AG20443 (cell line): ENCODE results near the gene TSPAN33.
"Not testable (repeated sequence)": the region's sequence is repeated elsewhere in the genome, so short reads cannot be mapped to it uniquely, and the experiment has no call there.

ENCODE experiments used
- DNase-seq: peaks from one replicate; pipeline ENCODE4 v3.0.0; 2012; ENCODE audit warnings: low spot score, mixed read lengths

The TSPAN33 gene

GRCh38 chr7:129209067-129209926 lies 64.8 kb downstream of the TSPAN33 start:
- no peak for DNase-seq

DNA sequence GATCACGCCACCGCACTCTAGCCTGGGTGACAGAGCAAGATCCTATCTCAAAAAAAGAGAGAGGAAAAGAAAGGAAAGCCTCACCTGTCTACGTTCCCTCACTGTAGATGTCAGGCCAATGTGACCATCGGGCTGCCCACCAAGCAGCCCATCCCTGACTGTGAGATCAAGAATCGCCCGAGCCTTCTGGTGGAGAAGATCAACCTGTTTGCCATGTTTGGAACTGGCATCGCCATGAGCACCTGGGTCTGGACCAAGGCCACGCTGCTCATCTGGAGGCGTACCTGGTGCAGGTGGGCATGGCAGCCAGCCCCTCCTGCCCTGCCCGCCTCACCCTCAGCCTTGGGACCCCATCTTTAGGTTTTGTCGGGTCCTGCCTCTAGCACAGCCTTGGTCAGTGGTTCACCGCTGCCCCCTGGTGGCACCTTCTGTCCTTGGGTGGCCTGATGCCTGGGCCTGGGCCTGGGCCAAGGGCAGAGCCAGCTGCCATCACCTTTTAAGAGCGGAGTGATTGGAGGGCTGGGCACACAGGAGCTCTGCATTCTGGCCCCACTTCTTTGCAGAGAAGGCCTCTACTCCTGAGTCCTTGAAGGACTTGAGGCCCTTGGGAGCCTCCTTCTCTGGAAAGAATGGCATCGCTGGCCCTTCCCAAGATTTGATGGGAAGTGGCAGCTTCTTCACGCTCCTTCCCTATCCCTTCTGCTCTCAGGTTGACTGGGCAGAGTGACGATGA lies 65.9 kb downstream of the TSPAN33 start:
- DNase-seq: peak; percentile 90

GRCh38 chr7:129210989-129211312 lies 66.4 kb downstream of the TSPAN33 start:
- DNase-seq: no peak

DNA sequence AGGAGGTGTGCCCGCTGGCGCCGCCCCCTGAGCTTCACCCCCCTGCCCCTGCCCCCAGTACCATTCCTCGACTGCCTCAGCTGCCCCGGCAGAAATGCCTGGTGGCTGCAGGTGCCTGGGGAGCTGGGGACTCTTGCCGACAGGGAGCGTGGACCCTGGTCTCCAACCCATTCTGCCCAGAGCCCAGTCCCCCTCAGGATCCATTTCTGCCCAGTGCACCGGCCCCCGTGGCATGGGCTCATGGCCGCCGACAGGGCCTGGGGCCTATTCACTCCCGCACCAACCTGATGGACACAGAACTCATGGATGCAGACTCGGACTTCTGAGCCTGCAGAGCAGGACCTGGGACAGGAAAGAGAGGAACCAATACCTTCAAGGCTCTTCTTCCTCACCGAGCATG lies 67.6 kb downstream of the TSPAN33 start:
- DNase-seq: no peak

DNA sequence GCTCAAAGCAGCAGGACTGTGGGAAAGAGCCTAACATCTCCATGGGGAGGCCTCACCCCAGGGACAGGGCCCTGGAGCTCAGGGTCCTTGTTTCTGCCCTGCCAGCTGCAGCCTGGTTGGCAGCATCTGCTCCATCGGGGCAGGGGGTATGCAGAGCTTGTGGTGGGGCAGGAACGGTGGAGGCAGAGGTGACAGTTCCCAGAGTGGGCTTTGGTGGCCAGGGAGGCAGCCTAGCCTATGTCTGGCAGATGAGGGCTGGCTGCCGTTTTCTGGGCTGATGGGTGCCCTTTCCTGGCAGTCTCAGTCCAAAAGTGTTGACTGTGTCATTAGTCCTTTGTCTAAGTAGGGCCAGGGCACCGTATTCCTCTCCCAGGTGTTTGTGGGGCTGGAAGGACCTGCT lies 68.1 kb downstream of the TSPAN33 start:
- DNase-seq: no peak

DNA sequence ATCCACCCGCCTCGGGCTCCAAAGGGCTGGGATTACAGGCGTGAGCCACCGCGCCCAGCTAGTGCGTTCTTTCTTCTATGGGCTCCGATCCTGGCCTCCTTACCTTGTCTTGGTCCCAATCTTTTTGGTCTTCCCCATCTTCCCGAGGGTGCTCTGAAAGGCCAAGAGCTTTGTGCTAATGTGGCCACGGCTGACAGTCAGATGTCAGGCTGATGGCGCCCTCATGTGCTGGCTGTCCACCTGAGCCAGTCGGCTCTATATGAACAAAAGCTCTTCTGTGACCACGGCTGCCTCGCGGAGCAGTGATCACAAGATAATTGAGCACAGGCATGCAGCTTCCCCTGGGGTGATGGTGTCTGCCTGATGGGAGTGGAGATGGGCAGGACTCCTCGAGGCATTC lies 69.3 kb downstream of the TSPAN33 start:
- DNase-seq: no peak

GRCh38 chr7:129215691-129216090 lies 71.2 kb downstream of the TSPAN33 start:
- DNase-seq: not testable (repeated sequence)

DNA sequence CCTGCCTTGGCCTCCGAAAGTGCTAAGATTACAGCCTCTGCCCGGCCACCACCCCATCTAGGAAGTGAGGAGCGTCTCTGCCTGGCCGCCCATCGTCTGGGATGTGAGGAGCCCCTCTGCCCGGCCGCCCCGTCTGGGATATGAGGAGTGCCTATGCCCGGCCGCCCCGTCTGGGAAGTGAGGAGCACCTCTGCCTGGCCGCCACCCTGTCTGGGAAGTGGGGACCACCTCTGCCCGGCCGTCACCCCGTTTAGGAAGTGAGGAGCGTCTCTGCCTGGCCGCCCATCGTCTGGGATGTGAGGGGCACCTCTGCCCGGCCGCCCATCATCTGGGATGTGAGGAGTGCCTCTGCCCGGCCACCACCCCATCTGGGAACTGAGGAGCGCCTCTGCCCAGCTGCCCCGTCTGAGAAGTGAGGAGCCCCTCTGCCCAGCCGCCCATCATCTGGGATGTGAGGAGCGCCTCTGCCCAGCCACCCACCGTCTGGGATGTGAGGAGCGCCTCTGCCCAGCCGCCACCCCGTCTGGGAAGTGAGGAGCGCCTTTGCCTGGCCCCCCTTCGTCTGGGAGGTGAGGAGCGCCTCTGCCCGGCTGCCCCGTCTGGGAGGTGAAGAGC lies 71.7 kb downstream of the TSPAN33 start:
- not testable (repeated sequence) for DNase-seq

GRCh38 chr7:129216821-129217416 lies 72.4 kb downstream of the TSPAN33 start:
- DNase-seq: not testable (repeated sequence)

- DNase-seq: peak; percentile 89
These were observed 74.1 kb downstream of the TSPAN33 start for GRCh38 chr7:129218514-129219062.

GRCh38 chr7:129219166-129219565 lies 74.7 kb downstream of the TSPAN33 start:
- not testable (repeated sequence) for DNase-seq
